WTC11 (cell line): ENCODE data around the gene CD84. TPM values are rescaled to one million over a fixed set of nuclear protein-coding genes. Genes with fewer than 3 reads are reported as not detected.

Experiments used
- ATAC-seq: fragments of 200-7000 bp; cut with Tn5 transposase; 2 replicates; pipeline ENCODE4 v1.10.0; 2021; ENCODE audit warnings: mild to moderate bottlenecking, moderate library complexity
- CTCF ChIA-PET: fragments of 300-600 bp; sonication (Branson Sonifier 250); formaldehyde crosslinking; loops from one replicate; lab custom pipeline; 2021; ENCODE audit warnings: antibody characterized with exemption; lab: Charles Lee
- POLR2A ChIA-PET: fragments of 350-600 bp; sonication (Branson Sonifier 250); formaldehyde crosslinking; loops from one replicate; lab custom pipeline; 2021; ENCODE audit warnings: antibody characterized with exemption; lab: Charles Lee
- DNase-seq: peaks from one replicate; pipeline ENCODE4 v3.0.0; 2021; ENCODE audit warnings: low spot score
- H3K27ac Mint-ChIP-seq: 2 replicates; pipeline ENCODE4 v1.8.0; 2021; ENCODE audit warnings: mixed read lengths
- H3K27me3 Mint-ChIP-seq: 2 replicates; pipeline ENCODE4 v1.8.0; 2021; ENCODE audit warnings: low read depth, mild to moderate bottlenecking, moderate library complexity, mixed read lengths
- H3K36me3 Mint-ChIP-seq: 2 replicates; pipeline ENCODE4 v1.8.0; 2021; ENCODE audit warnings: mixed read lengths
- H3K4me1 Mint-ChIP-seq: 2 replicates; pipeline ENCODE4 v1.8.0; 2022; ENCODE audit warnings: mixed read lengths
- H3K4me3 Mint-ChIP-seq: 2 replicates; pipeline ENCODE4 v1.8.0; 2021; ENCODE audit warnings: mild to moderate bottlenecking, moderate library complexity, mixed read lengths
- H3K9me3 Mint-ChIP-seq: 2 replicates; pipeline ENCODE4 v1.8.0; 2021; ENCODE audit warnings: mixed read lengths
- CREB1 ChIP-seq: sonication (generic); formaldehyde crosslinking; IDR thresholded peaks from 2 replicates; pipeline ENCODE4 v1.8.0; 2023; ENCODE audit warnings: mild to moderate bottlenecking, missing genetic modification reagents
- ELF4 ChIP-seq: sonication (generic); formaldehyde crosslinking; IDR thresholded peaks from 2 replicates; pipeline ENCODE4 v1.8.1; 2022; ENCODE audit warnings: low read depth, mild to moderate bottlenecking, moderate library complexity, missing genetic modification reagents
- EMX1 ChIP-seq: fragments of 250-450 bp; sonication (Bioruptor Pico); IDR thresholded peaks from 2 replicates; pipeline ENCODE4 v1.8.0; 2021; ENCODE audit warnings: mild to moderate bottlenecking
- GABPB1 ChIP-seq: sonication (generic); formaldehyde crosslinking; IDR thresholded peaks from 2 replicates; pipeline ENCODE4 v1.8.1; 2023; ENCODE audit warnings: mild to moderate bottlenecking, missing genetic modification reagents
- NFATC4 ChIP-seq: fragments of 250-450 bp; sonication (Bioruptor Pico); IDR thresholded peaks from 2 replicates; pipeline ENCODE4 v1.9.0; 2021; ENCODE audit warnings: mild to moderate bottlenecking
- NFE2L1 ChIP-seq: sonication (generic); formaldehyde crosslinking; IDR thresholded peaks from 2 replicates; pipeline ENCODE4 v1.8.1; 2023; ENCODE audit warnings: missing genetic modification reagents
- NFYB ChIP-seq: sonication (generic); formaldehyde crosslinking; conservative IDR thresholded peaks from 2 replicates; pipeline ENCODE4 v1.8.0; 2022; ENCODE audit warnings: low read depth, missing genetic modification reagents
- NR1H2 ChIP-seq: sonication (generic); formaldehyde crosslinking; IDR thresholded peaks from 2 replicates; pipeline ENCODE4 v1.9.0; 2021; ENCODE audit warnings: mild to moderate bottlenecking, moderate library complexity, missing genetic modification reagents
- NR2C2 ChIP-seq: sonication (generic); formaldehyde crosslinking; IDR thresholded peaks from 2 replicates; pipeline ENCODE4 v1.8.0; 2022; ENCODE audit warnings: mild to moderate bottlenecking, missing genetic modification reagents
- RELA ChIP-seq: sonication (generic); formaldehyde crosslinking; IDR thresholded peaks from 2 replicates; pipeline ENCODE4 v1.8.1; 2022; ENCODE audit warnings: missing genetic modification reagents, mild to moderate bottlenecking, borderline replicate concordance
- RORB ChIP-seq: fragments of 250-450 bp; sonication (Bioruptor Pico); IDR thresholded peaks from 2 replicates; pipeline ENCODE4 v1.9.0; 2021; ENCODE audit warnings: mild to moderate bottlenecking
- SMAD3 ChIP-seq: sonication (generic); formaldehyde crosslinking; IDR thresholded peaks from 2 replicates; pipeline ENCODE4 v1.8.0; 2022; ENCODE audit warnings: missing genetic modification reagents, mild to moderate bottlenecking, borderline replicate concordance
- TCF7 ChIP-seq: sonication (generic); formaldehyde crosslinking; IDR thresholded peaks from 2 replicates; pipeline ENCODE4 v1.8.0; 2022; ENCODE audit warnings: mild to moderate bottlenecking, low read depth, missing genetic modification reagents, moderate library complexity
- ZNF121 ChIP-seq: sonication (generic); formaldehyde crosslinking; IDR thresholded peaks from 2 replicates; pipeline ENCODE4 v1.8.0; 2023; ENCODE audit warnings: missing genetic modification reagents
- ZNF232 ChIP-seq: sonication (generic); formaldehyde crosslinking; IDR thresholded peaks from 2 replicates; pipeline ENCODE4 v1.8.0; 2022; ENCODE audit warnings: mild to moderate bottlenecking, missing genetic modification reagents
- ZNF671 ChIP-seq: fragments of 250-450 bp; sonication (Bioruptor Pico); IDR thresholded peaks from 2 replicates; pipeline ENCODE4 v1.8.0; 2021; ENCODE audit warnings: mild to moderate bottlenecking
- total RNA-seq: library from RNA; stranded (reverse); gene quantifications from 3 replicates; pipeline ENCODE4 v1.2.3, GENCODE V29; 2021
- TF ChIP-seq, protein P1 (sequence below): fragments of 250-450 bp; sonication (Bioruptor Pico); IDR thresholded peaks from 2 replicates; pipeline ENCODE4 v1.9.0; 2021; ENCODE audit warnings: mild to moderate bottlenecking
- TF ChIP-seq, protein P2 (sequence below): sonication (generic); formaldehyde crosslinking; IDR thresholded peaks from 2 replicates; pipeline ENCODE4 v1.8.1; 2022; ENCODE audit warnings: low read depth, mild to moderate bottlenecking, moderate library complexity, missing genetic modification reagents, borderline replicate concordance
- TF ChIP-seq, protein P3 (sequence below): sonication (generic); formaldehyde crosslinking; IDR thresholded peaks from 2 replicates; pipeline ENCODE4 v1.8.0; 2023; ENCODE audit warnings: missing genetic modification reagents
- TF ChIP-seq, protein P4 (sequence below): sonication (generic); formaldehyde crosslinking; IDR thresholded peaks from 2 replicates; pipeline ENCODE4 v1.8.0; 2022; ENCODE audit warnings: mild to moderate bottlenecking, missing genetic modification reagents
- TF ChIP-seq, protein P5 (sequence below): sonication (generic); formaldehyde crosslinking; IDR thresholded peaks from 2 replicates; pipeline ENCODE4 v1.8.1; 2022; ENCODE audit warnings: low read depth, missing genetic modification reagents, borderline replicate concordance
- TF ChIP-seq, protein P6 (sequence below): fragments of 200-600 bp; IDR thresholded peaks from 2 replicates; pipeline ENCODE4 v1.8.0; 2022; ENCODE audit warnings: antibody characterized with exemption

CD84 gene
- total RNA-seq, 1 experiment from 2014 or later = 0.17 TPM

DNA sequence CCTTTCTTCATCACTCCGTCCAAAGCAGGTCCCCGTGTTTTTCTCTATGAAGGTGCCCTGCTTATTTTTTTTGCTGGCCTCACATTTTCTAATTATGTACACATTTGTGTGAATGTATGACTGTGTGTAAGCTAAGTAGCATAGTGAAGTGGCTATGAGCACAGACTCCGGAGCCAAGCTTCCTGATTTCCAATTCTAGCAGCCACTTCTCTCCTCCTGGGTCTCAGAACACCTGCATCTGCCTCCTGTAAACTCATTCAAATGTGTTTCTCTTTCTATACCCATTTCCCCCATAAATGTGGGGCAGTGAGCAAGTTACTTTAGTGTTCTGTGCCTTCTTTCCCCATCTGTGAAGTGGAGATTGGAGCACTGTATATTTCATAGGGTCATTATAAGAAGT is 58.3 kb downstream of the CD84 start:
- H3K27ac Mint-ChIP-seq = peak overlapping the region; percentile 25; the same call in 1 of the 2 replicates
- CTCF ChIA-PET = interaction anchor here (1.0 to 1.6 kb wide), 2 partner anchors 24 to 29 kb away, joined by 3 read pairs; no protein-coding TSS in a partner anchor
- no peak for DNase-seq

DNA sequence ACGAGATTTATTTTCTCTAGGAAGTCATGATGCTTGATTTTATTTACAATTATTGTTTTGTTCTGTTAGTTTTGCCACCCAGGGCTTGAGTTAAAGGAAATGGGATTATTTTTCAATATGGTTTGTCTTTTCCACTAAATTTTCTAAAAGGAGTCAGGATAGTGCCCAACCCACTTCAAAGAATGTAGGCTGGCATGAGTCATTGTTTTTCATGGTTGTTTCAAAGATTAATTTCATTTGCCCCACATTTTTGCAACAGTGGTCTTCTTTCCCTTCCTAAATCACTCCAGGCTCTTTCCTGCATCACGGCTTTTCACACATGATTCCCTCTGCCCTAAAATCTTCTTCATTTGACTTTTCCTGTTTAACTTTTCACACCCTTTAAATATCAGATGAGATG is 58.7 kb downstream of the CD84 start:
- ChIA-PET POLR2A (no interaction called here), CTCF (interaction anchor here (0.6 to 1.6 kb wide), 3 partner anchors 8 to 30 kb away, joined by 3 read pairs; no protein-coding TSS in a partner anchor)
- Mint-ChIP-seq H3K36me3 (peaks cover 3% of the 10 kb centered on the region; the same call in 1 of the 2 replicates), H3K27ac (peak overlapping the region; percentile 25; the same call in 1 of the 2 replicates), H3K27me3 (no peaks in the 10 kb centered on the region), H3K4me1 (peaks cover 31% of the 10 kb centered on the region), H3K4me3 (no peak overlapping the region), H3K9me3 (peaks cover 25% of the 10 kb centered on the region)
- TF ChIP-seq, protein P1, sequence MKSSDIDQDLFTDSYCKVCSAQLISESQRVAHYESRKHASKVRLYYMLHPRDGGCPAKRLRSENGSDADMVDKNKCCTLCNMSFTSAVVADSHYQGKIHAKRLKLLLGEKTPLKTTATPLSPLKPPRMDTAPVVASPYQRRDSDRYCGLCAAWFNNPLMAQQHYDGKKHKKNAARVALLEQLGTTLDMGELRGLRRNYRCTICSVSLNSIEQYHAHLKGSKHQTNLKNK (CRISPR knock-in tag) = no peak
- no peak for TF ChIP-seq TCF7 (CRISPR knock-in tag)
- TF ChIP-seq, protein P2, sequence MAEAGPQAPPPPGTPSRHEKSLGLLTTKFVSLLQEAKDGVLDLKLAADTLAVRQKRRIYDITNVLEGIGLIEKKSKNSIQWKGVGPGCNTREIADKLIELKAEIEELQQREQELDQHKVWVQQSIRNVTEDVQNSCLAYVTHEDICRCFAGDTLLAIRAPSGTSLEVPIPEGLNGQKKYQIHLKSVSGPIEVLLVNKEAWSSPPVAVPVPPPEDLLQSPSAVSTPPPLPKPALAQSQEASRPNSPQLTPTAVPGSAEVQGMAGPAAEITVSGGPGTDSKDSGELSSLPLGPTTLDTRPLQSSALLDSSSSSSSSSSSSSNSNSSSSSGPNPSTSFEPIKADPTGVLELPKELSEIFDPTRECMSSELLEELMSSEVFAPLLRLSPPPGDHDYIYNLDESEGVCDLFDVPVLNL (CRISPR knock-in tag) = no peak
- no peak for TF ChIP-seq SMAD3 (CRISPR knock-in tag)
- no peak for TF ChIP-seq NFE2L1 (CRISPR knock-in tag)
- TF ChIP-seq, protein P3, sequence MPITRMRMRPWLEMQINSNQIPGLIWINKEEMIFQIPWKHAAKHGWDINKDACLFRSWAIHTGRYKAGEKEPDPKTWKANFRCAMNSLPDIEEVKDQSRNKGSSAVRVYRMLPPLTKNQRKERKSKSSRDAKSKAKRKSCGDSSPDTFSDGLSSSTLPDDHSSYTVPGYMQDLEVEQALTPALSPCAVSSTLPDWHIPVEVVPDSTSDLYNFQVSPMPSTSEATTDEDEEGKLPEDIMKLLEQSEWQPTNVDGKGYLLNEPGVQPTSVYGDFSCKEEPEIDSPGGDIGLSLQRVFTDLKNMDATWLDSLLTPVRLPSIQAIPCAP (CRISPR knock-in tag) = no peak
- no peak for TF ChIP-seq ZNF232 (CRISPR knock-in tag)
- TF ChIP-seq NFYB (CRISPR knock-in tag) = no peak
- no peak for TF ChIP-seq ZNF121 (CRISPR knock-in tag)
- TF ChIP-seq NR2C2 (CRISPR knock-in tag) = no peak
- TF ChIP-seq NFATC4 = no peak
- TF ChIP-seq RORB (CRISPR knock-in tag) = no peak
- no peak for TF ChIP-seq RELA (CRISPR knock-in tag)
- TF ChIP-seq, protein P4, sequence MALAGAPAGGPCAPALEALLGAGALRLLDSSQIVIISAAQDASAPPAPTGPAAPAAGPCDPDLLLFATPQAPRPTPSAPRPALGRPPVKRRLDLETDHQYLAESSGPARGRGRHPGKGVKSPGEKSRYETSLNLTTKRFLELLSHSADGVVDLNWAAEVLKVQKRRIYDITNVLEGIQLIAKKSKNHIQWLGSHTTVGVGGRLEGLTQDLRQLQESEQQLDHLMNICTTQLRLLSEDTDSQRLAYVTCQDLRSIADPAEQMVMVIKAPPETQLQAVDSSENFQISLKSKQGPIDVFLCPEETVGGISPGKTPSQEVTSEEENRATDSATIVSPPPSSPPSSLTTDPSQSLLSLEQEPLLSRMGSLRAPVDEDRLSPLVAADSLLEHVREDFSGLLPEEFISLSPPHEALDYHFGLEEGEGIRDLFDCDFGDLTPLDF (CRISPR knock-in tag) = no peak
- TF ChIP-seq CREB1 = no peak
- no peak for TF ChIP-seq NR1H2 (CRISPR knock-in tag)
- TF ChIP-seq ZNF671 (CRISPR knock-in tag) = no peak
- TF ChIP-seq, protein P5, sequence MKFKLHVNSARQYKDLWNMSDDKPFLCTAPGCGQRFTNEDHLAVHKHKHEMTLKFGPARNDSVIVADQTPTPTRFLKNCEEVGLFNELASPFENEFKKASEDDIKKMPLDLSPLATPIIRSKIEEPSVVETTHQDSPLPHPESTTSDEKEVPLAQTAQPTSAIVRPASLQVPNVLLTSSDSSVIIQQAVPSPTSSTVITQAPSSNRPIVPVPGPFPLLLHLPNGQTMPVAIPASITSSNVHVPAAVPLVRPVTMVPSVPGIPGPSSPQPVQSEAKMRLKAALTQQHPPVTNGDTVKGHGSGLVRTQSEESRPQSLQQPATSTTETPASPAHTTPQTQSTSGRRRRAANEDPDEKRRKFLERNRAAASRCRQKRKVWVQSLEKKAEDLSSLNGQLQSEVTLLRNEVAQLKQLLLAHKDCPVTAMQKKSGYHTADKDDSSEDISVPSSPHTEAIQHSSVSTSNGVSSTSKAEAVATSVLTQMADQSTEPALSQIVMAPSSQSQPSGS (CRISPR knock-in tag) = no peak
- TF ChIP-seq EMX1 (CRISPR knock-in tag) = no peak
- ATAC-seq (no peak), DNase-seq (no peak)

More for the DNA sequence above, 58.3 kb downstream of the CD84 start:
- H3K9me3 Mint-ChIP-seq = peaks cover 26% of the 10 kb centered on the region
- no peaks in the 10 kb centered on the region for H3K27me3 Mint-ChIP-seq
- TF ChIP-seq ELF4 (CRISPR knock-in tag) (no peak), GABPB1 (CRISPR knock-in tag) (no peak), RORB (CRISPR knock-in tag) (no peak)
- TF ChIP-seq, protein P6, sequence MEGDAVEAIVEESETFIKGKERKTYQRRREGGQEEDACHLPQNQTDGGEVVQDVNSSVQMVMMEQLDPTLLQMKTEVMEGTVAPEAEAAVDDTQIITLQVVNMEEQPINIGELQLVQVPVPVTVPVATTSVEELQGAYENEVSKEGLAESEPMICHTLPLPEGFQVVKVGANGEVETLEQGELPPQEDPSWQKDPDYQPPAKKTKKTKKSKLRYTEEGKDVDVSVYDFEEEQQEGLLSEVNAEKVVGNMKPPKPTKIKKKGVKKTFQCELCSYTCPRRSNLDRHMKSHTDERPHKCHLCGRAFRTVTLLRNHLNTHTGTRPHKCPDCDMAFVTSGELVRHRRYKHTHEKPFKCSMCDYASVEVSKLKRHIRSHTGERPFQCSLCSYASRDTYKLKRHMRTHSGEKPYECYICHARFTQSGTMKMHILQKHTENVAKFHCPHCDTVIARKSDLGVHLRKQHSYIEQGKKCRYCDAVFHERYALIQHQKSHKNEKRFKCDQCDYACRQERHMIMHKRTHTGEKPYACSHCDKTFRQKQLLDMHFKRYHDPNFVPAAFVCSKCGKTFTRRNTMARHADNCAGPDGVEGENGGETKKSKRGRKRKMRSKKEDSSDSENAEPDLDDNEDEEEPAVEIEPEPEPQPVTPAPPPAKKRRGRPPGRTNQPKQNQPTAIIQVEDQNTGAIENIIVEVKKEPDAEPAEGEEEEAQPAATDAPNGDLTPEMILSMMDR = no peak
- peaks cover 31% of the 10 kb centered on the region for H3K4me1 Mint-ChIP-seq
- no peak for ATAC-seq
- POLR2A ChIA-PET = no interaction called here
- no peak overlapping the region for H3K4me3 Mint-ChIP-seq
- H3K36me3 Mint-ChIP-seq = peaks cover 3% of the 10 kb centered on the region; the same call in 1 of the 2 replicates
